ENCODE data around the gene RAB3A.

RAB3A gene, protein sequence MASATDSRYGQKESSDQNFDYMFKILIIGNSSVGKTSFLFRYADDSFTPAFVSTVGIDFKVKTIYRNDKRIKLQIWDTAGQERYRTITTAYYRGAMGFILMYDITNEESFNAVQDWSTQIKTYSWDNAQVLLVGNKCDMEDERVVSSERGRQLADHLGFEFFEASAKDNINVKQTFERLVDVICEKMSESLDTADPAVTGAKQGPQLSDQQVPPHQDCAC

DNA sequence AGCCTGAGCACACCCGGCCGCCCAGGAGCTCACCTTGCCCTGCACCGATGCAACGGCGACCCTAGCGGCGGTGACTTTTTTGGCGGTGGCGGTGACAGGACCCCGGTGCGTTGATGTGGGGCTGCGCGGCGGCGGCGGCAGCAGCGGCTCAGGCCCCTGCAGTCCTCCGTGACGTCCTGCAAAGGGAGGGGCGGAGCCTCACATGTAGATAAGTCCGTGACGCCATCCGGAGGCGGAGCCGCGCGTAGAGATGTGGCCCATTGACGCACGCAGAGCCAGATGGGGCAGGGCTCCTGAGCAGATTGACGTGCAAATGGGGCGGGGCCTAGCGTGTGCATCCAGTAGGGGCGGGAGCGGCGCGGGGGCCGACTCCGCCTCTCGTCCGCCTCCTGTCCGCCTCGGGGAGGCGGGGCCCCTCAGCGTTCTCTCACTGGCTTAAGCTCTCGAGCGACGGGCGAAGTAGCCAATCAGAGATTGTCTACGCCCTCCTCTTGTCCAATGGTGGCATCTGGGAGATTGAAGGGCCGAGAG is at the start of gene RAB3A:
TSS of gene RAB3A (minus strand) at position 180 of the 531 bp plus-strand sequence. CDS start 1,302 bp downstream, outside the sequence.
- peak; percentile 98 to 100 (median 99) for DNase-seq (ENCODE audit: low read depth in 3 of 3)

- DNase-seq (ENCODE audit: low read depth in 3 of 3) = no peak
Observed at GRCh38 chr19:18253130-18253529, 49.3 kb upstream of the RAB3A start.

- no peak for DNase-seq (ENCODE audit: low read depth in 3 of 3)
Observed at GRCh38 chr19:18252370-18252717, 48.5 kb upstream of the RAB3A start.

DNA sequence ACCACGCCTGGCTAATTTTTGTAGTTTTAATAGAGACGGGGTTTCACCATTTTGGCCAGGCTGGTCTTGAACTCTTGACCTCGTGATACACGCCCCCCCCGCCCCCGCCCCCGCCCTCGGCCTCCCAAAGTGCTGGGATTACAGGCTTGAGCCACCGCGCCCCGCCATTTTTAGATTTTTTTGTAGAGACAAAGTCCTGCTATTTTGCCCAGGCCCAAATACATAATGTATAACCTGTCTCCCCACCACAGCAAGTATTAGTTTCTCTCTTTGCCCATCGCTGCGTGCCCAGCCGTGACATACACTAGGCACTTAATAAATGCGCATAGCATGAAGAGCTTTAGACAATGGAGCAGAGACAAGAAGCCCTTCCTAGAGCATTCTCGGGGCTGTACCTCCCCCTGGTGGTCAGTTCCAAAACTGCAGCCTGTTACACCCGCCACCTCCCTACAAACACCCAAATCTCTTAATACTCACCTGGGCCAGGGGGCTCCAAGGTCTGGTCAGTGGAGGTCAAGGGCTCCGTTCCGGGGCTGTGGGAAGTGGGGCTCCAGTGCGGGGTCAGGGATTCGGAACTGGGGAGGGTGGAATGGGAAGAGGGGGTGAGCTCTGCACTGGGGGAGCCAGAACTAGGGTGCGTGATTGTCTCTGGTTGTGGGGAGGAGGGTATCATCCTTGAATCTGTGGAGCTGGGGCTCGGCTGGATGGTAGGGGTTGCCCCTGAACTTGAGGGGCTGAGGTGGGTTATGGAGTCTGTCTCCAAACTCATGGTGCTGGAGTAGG is 47.9 kb upstream of the RAB3A start:
- DNase-seq (ENCODE audit: low read depth in 3 of 3) = peak; percentile 64 to 78 (median 73)

GRCh38 chr19:18249834-18250233 is 46.0 kb upstream of the RAB3A start:
- DNase-seq (ENCODE audit: low read depth in 3 of 3) = no peak

DNA sequence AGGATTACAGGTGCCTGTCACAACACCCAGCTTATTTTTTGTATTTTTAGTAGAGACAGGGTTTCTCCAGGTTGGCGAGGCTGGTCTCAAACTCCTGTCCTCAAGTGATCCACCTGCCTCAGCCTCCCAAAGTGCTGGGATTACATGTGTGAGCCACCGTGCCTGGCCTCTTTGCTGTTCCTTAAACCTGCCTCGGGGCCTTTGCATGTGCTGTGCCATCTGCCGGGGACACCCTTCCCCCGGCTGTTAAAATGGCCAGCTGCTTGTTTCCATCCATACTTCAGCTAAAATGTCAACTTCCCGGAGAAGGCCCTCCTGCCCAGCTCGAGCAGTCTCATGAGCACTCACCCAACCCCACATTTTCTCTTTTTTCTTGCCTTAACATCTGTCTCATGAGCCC is 41.5 kb upstream of the RAB3A start:
- DNase-seq (ENCODE audit: low read depth in 3 of 3) = no peak

DNA sequence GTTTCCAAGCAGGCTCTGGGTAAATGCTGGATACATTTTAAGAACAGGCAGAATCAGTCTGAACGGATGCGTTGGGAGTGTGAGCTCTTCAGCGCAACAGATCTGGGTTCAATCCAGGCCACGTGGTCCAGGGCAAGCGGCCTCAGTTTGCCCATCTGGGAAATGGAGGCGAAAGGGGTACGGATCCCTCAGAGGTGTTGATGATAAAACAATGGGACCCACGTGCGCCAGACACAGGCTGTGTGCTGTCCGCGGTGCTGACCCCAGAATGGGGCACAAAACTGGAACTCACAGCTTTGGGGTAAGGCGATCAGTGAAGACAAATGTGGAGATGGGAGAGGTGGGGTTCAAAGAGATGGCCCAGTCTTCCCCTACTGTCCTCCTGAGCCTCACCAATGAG is 35.5 kb upstream of the RAB3A start:
- no peak for DNase-seq (ENCODE audit: low read depth in 3 of 3)

GRCh38 chr19:18234194-18234593 is 30.4 kb upstream of the RAB3A start:
- no peak for DNase-seq (ENCODE audit: low read depth in 3 of 3)

DNA sequence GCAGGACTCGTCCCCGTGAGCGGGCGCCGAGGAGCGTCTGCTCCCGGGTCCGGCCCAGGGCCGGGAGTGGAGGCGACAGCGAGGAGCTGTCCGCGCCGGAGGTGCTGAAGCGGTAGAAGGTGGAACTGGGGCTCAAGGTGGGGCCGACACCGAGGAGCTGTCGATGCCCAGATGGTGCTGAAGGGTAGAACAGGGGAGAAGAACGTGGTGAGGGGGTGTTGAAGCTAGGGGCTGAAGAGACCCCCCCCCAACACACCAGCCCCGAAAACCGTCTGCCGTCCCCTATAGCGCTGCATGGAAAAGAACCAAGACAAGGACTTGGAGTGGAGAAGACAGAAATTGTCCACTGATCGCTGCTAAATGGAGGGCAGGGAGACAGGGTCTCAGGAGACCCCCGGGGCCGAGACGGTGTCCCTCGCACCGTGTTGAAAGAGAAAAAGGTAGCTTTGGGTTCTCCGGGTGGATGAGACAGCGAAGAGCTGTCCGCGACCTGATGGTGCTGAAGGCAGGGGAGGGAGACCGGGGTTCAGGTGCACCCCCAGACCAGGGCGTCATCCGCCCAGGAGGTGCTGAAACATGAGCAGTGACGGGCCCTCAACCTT is 29.5 kb upstream of the RAB3A start:
- peak in 1 of 3 experiments; percentile 40 for DNase-seq (ENCODE audit: low read depth in 3 of 3)

DNA sequence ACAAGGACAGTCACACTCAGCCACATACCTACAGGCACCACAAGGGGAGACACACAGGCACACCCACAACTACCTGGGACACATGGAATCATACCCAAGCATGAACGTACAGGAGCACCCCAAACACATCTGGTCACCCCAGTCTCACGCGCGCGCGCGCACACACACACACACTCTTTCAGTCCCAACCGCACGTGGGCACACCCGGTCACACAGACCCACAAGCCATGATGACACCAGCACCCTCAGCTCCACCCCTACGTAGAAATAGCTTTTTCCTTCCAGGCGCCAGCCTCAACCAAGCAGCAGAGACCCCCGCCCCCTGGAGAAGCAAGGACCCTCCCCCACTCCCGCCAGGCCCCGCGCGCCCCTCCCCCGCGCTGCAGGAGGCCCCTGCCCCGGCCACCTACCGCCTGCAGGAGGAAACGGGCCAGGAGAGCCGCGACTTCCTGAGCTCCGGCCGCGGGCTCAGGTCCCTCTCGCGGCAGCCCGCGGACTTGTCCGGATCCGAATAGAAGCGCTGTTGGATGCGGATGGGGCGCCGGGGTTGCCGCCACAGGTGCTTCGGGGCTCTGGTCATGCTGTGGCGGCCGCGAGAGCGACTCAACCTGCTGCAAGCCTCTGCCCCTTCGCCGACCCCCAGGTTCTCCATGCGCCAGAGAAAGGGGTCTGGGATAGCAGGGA is 28.8 kb upstream of the RAB3A start:
- no peak for DNase-seq (ENCODE audit: low read depth in 3 of 3)

DNA sequence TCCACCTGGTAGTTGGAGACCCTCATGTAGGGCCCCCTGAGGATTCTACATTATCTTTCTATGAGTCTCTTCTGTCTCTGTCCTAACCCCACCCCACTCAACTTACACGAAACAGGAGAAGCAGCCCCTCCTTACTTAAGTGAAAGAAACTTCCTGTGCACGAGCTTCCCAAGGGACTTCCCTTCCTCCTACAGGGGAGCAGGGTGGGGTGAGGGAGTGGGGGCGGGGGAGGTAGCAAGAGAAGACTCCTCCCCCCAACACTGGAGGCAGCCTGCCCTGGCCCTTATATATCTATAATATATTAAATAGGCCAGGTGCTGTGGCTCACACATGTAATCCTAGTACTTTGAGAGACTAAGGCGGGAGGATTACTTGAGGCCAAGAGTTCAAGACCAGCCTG is 27.9 kb upstream of the RAB3A start:
- no peak for DNase-seq (ENCODE audit: low read depth in 3 of 3)

DNA sequence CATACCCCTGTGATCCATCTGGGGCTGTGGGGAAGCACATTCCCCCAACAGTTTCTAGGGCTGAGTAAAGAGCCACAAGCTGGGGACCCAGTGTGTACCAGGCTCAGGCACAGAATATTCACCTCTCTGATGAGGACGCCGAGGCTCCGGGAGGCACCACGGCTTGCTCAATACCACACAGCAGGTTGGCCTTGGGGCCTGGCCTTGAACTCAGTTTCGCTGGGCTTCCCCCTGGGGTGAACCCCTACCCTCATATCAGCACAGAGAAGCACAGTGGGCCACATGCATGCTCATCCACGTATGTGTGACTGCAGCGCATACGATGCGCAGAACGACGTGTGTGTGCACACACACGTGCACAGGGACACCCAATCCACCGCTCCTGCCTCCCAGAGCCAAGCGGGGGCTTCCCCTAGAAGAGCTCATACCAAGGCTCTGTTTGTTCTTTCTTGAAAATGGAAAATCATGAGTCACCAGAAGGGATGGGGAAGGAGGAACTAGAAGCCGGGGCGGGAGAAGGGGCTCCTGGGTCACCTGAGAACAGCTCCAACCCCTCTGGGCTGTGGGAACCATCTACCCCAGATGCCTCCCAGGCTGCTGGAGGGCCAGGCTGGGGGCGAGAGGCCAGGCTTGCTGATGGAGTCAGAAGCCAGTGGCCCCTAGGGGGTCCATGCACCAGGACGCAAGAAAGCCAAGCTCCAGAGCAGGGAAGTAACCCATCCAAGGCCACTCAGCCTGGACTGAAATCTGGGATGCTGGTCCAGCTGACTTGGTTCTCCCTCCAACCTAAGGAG is 27.3 kb upstream of the RAB3A start:
- DNase-seq (ENCODE audit: low read depth in 3 of 3) = no peak

DNA sequence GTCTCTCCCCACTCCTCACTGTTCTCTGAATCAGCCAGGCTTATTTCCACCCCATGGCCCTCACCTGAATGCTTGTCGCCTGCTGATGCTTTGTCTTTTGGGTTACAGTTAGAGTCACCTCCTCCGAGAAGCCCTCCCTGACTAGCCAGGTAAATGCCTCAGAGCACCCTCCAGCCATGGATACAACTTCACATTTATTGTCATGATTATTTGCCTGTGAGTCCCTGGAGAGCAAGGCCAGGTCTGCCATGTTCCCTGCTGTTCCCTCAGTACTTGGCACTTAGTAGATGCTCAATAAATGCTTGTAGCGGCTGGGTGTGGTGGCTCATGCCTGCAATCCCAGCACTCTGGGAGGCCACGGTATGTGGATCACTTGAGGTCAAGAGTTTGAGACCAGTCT is 26.1 kb upstream of the RAB3A start:
- DNase-seq (ENCODE audit: low read depth in 3 of 3) = no peak

DNA sequence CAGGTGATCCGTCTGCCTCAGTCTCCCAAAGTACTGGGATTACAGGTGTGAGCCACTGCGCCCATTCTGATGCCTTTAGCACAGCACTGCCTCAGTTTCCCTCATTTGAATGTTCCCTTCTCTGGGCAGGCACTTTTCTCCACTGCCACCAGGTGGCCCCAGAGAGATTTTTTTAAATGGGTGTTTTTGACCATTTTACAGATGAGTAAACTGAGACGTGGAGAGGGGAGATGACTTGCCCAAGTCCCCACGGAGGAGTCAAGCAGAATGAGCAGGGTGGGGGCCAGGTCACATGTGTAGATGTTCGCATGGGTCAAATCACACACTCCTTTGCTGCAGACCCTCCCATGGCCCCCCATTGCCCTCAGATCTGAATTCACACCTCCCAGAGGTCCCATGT is 25.6 kb upstream of the RAB3A start:
- DNase-seq (ENCODE audit: low read depth in 3 of 3) = no peak

- DNase-seq (ENCODE audit: low read depth in 3 of 3) = no peak
Observed at GRCh38 chr19:18227781-18228271, 24.0 kb upstream of the RAB3A start.

DNA sequence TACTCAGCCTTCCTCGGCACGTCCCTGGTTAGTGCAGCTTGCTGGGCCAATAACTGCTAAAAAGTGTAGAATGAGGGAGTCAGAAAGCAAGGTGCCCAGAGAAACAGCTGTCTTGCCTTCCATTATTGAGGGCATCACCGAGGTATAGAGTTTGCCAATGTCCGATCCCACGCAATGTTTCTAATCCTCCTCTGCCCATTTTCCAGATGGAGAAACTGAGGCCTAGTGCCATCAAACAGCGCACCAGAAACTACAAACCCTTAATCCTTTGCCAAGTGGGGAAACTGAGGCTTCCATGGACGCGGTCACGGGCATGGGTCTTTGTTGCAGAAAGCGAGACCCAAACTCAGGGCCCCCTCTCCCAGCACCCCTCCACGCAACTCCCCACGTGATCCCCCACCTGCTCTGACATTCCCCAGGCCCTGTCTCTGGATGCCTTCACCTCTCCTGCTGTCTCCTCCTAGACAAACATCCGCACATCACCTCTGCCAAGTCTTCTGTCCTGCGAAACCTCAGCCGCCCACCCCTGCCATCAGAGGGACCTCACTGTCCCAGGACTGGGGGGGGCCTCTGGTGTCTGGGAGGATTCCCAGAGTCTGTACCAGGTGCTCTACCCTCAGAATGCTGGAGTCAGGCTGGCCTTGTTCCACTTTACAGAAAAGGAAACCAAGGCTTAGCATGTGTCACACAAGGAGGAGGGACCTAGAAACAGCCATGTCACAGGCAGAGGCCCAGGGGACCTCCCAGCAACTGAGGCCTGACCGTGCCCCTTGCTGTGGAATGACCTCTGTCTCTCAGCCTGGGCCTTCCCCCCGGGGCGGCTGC is 23.3 kb upstream of the RAB3A start:
- DNase-seq (ENCODE audit: low read depth in 3 of 3) = no peak

DNA sequence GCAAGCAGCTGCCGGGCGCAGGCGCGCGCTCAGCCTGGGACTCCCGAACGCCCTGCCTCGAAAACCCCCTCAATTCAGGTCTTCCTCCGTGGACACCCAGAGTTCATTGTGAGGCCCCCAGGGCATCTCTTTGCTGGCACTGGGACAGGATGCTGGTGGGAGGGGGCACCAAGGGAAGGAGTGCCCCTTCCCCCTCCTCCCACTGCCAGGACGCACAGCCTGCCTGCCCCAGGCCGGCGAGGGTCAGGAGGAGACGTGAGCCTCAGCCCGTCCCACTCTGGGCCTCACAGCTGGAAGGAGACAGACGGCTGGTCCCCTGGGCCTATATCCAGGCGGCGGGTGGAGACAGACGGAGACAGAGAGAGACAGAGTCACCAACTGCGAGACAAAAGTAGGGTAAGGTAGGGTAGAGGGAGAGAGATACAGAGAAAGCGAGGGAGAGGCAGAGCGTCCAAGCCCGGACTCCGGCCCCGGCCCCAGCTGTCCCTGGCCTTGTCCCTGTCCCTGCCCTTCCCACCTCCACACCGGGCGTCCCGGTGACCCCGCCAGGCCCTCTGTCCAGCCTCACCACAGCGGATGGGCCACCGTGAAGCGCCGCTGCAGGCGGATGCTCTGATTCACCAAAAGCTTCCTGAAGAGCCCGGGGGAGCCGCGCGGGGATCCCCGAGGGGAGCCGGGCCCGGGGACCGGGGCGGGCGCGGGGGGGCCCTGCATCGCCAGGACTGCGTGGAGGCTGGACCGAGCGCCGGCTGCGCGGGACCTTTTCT is 22.0 kb upstream of the RAB3A start, which contains the start of gene PDE4C:
TSS of gene PDE4C (minus strand) at position 737 of the 767 bp plus-strand sequence. CDS start at position 714, 23 bp downstream.
- DNase-seq (ENCODE audit: low read depth in 3 of 3) = no peak

DNA sequence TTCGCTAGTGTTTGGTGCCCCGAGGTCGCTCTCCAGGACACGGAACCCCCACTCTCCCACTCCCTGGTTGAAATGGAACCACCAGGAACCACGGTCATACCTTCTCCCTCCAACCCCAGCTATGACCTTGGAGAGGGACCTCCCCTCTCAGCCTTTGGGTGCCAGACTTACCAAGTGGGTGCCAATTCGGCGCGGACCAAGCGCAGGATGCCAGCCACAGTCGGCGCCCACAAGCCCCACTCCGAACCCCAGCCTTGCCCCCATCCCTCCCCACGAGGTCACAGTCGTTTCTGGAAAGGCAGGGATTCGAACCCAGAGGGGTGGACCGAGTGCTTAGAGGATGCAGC is 21.5 kb upstream of the RAB3A start:
- no peak for DNase-seq (ENCODE audit: low read depth in 3 of 3)

- peak; percentile 81 to 95 (median 85) for DNase-seq (ENCODE audit: low read depth in 3 of 3)
Observed at GRCh38 chr19:18224525-18225354, 20.9 kb upstream of the RAB3A start.
